GM12873 (cell line): ENCODE measurements around the gene OARD1.

Experiments
- TF ChIP-seq, protein P1 (sequence below): IDR thresholded peaks from 2 replicates; pipeline ENCODE4 v1.5.1; 2012; ENCODE audit warnings: low read depth, mild to moderate bottlenecking, moderate library complexity, low read length, control low read depth; ENCODE audit not compliant: insufficient read depth; ENCODE audit errors: missing control alignments

OARD1 gene

DNA sequence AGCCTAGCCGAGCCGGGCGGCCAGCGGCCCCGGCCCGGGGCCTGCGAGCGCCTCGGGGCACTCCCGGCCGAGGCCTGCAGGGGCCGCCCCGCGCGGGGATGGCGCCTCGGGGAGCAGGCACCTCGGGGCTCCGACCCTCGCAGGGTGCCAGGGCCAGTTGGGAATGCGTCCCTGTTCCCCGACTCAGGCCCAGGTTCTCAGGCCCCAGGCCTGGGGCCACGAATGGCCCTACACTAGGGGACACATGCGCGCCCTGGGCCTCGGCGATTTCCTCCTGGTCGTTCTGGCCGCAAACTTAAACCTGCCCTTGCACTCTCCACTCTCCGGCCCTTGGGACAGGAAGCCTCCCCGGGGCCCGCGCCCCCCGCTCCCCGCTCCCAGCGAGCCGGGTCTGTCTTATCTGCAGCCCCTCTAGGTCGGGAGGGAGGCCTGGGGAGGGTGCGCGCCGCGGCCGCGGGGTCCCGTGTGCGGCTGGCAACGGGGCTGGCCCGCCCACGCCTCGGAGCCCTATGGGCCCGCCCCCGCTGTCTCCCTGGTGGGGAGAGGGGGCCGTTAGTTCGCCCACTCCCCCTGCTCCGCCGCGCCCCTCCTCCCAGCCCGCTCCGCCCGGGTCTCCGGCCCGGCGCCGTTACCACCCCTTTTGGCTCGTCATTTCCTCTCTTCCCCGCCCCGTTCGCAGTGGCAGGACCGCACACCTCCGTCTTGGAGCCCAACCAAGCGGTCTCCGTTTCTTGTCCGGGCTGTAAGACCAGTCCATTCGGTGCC lies 1.2 kb upstream of the OARD1 start:
- TF ChIP-seq, protein P1, sequence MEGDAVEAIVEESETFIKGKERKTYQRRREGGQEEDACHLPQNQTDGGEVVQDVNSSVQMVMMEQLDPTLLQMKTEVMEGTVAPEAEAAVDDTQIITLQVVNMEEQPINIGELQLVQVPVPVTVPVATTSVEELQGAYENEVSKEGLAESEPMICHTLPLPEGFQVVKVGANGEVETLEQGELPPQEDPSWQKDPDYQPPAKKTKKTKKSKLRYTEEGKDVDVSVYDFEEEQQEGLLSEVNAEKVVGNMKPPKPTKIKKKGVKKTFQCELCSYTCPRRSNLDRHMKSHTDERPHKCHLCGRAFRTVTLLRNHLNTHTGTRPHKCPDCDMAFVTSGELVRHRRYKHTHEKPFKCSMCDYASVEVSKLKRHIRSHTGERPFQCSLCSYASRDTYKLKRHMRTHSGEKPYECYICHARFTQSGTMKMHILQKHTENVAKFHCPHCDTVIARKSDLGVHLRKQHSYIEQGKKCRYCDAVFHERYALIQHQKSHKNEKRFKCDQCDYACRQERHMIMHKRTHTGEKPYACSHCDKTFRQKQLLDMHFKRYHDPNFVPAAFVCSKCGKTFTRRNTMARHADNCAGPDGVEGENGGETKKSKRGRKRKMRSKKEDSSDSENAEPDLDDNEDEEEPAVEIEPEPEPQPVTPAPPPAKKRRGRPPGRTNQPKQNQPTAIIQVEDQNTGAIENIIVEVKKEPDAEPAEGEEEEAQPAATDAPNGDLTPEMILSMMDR = peak; percentile 39

DNA sequence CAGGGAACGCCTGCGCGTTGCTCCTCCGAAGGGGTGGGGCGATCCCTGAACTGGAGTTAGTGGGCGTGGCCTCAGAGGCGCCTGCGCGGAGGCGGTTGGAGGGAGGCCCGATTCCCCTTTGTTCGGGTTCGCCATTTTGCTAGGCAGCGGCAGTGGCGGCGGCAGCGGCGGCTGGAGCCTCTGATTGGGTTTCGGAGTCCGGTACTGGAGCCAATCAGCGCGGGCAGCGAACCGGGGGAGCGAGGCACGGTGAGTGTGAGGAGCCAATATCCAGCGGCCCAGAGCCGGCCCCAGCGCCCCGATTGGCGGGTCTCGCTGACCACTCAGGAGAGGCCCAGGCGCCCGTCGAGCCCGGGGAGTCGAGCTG lies 663 bp upstream of the OARD1 start, which contains the start of gene NFYA:
Gene NFYA (plus strand): TSS at position 139 of the 367 bp plus-strand sequence. CDS start 6,116 bp downstream, outside the sequence.
- TF ChIP-seq, protein P1 = no peak

DNA sequence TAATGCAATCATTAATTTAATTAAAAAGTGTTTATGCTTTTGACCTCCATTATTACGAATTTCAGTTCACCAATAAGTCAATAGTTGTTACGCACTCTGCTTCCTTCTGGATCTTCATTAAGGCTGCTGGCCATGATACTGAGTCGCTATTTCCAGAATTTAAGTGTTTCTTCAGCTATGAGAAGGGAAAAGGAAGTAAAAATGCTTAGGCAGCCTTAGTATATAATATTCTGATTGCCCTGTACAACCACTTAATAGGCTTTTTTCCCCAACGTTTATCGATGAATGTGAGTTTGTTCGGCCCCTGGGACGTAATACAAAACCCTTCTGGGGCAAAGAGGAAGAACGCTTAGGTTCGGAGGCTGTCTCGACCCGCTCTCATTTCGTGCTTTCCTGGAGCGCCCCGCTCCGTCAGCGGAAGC lies 644 bp downstream of the OARD1 start:
- TF ChIP-seq, protein P1 = no peak

DNA sequence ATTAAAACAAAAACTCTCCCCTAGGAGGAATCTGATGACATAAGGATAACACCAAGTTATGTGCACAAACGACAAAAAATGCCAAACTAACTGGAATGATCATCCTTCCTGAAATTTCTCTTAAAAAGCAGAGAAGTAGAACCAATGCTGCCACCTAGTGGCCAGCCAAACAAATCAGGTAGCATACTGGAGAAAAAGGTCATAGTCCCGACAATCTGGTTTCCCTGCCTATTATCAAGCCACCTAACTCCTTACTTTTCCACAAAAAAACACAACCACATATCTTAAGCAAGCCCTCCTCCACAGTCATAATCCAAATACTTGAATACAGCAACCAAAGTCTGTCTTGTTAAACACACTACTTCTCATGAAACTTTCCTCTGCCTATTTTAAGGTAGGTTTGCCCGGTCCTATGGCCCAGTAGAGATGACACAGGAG lies 5.3 kb downstream of the OARD1 start:
- TF ChIP-seq, protein P1 = peak; percentile 79

DNA sequence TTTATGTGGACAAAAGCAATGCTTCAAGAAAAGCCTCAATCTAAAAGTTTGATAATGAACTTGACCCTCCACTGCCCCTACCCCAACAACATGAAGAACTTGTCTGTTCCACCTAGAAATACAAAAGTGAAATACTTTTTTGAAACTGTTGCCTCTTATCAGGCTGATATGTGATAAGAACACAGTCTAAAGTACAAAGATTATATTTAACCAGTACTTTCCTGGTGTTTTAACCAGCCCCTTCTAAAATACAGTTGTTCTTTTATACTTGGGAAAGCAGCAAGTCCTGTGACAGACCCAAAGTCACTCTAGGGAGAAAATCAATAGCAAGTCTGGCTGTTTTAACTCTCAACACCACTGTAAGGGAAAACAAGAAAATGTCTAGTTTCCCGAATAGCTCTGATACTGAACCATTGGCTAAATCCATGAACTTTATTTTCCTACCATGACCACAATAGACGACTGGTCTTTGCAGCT lies 6.6 kb downstream of the OARD1 start:
- TF ChIP-seq, protein P1 = no peak

DNA sequence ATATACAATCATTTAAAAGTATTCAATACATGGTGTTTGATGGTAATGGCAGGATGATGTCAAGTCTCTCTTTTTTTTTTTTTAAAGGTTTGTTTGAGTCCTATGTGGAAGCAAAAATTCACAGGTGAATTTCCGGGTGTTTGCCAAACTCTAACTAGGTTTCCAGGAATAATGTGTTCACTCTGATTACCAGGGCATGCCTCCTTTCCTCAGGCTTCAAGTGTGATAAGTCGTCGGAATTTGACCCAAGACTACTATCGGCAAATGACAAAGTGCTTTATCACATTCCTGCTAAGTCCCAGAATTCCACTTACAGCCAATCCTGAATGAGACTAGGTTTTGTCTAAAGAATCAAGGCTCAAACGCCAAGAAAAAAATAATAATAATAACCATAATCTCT lies 7.3 kb downstream of the OARD1 start:
- TF ChIP-seq, protein P1 = no peak

DNA sequence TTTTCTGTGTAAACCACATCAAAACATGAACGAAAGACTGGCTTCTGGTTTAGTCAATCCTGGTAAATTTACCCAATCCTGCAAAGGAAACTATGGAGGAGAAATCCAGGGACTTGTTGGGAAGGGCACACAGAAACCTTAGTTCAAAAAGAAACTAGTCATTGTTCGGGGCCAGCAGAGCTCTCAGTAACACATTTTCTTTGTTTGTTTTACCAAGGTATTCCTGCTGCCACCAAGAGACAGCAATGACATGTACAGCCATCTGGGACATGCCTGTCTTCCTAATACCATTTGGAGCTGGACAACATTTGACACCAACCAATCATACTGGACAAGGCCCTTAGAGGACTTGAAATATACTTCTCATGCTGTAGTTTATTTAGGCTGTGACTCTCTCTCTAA lies 8.3 kb downstream of the OARD1 start:
- TF ChIP-seq, protein P1 = no peak
